ENCODE results near the gene TMEM18. TPM values are rescaled to one million over a fixed set of nuclear protein-coding genes. Genes with fewer than 3 reads are reported as not detected.

The TMEM18 gene
- total RNA-seq, 1 donor from 2014 or later = 37.1 TPM

GRCh38 chr2:696999-697627 lies 19.9 kb upstream of the TMEM18 start:
- peaks cover 11% of the 10 kb centered on the region for H3K4me1 Mint-ChIP-seq
- no peak overlapping the region for H3K27ac Mint-ChIP-seq
- DNase-seq (ENCODE audit: low spot score in 2 of 2, unreplicated experiment in 2 of 2) = no peak
- H3K9me3 Mint-ChIP-seq = peaks cover 10% of the 10 kb centered on the region
- no peak for TF ChIP-seq CTCF (IDR thresholded peaks at IDR 0.05; ENCODE audit: unreplicated experiment)
- peaks cover 2% of the 10 kb centered on the region for H3K36me3 Mint-ChIP-seq
- no peak overlapping the region for H3K4me3 Mint-ChIP-seq
- H3K27me3 Mint-ChIP-seq (ENCODE audit: low read depth) = no peaks in the 10 kb centered on the region

GRCh38 chr2:696463-696862 lies 19.3 kb upstream of the TMEM18 start:
- peaks cover 10% of the 10 kb centered on the region for H3K9me3 Mint-ChIP-seq
- H3K4me1 Mint-ChIP-seq = peaks cover 11% of the 10 kb centered on the region
- no peak overlapping the region for H3K27ac Mint-ChIP-seq
- TF ChIP-seq CTCF (IDR thresholded peaks at IDR 0.05; ENCODE audit: unreplicated experiment) = no peak
- H3K27me3 Mint-ChIP-seq (ENCODE audit: low read depth) = no peaks in the 10 kb centered on the region
- H3K4me3 Mint-ChIP-seq = no peak overlapping the region
- peaks cover 2% of the 10 kb centered on the region for H3K36me3 Mint-ChIP-seq
- no peak for DNase-seq (ENCODE audit: low spot score in 2 of 2, unreplicated experiment in 2 of 2)

GRCh38 chr2:694906-695510 lies 17.8 kb upstream of the TMEM18 start:
- TF ChIP-seq CTCF (IDR thresholded peaks at IDR 0.05; ENCODE audit: unreplicated experiment) = no peak
- no peaks in the 10 kb centered on the region for H3K27me3 Mint-ChIP-seq (ENCODE audit: low read depth)
- no peak overlapping the region for H3K27ac Mint-ChIP-seq
- H3K9me3 Mint-ChIP-seq = peaks cover 9% of the 10 kb centered on the region
- peaks cover 15% of the 10 kb centered on the region for H3K4me1 Mint-ChIP-seq
- H3K36me3 Mint-ChIP-seq = peaks cover 2% of the 10 kb centered on the region
- no peak overlapping the region for H3K4me3 Mint-ChIP-seq
- DNase-seq (ENCODE audit: low spot score in 2 of 2, unreplicated experiment in 2 of 2) = no peak

GRCh38 chr2:694174-694573 lies 17.0 kb upstream of the TMEM18 start:
- peaks cover 6% of the 10 kb centered on the region for H3K9me3 Mint-ChIP-seq
- no peak for TF ChIP-seq CTCF (IDR thresholded peaks at IDR 0.05; ENCODE audit: unreplicated experiment)
- peaks cover 2% of the 10 kb centered on the region for H3K36me3 Mint-ChIP-seq
- H3K27ac Mint-ChIP-seq = peak overlapping the region; percentile 87
- H3K4me3 Mint-ChIP-seq = no peak overlapping the region
- H3K4me1 Mint-ChIP-seq = peaks cover 15% of the 10 kb centered on the region
- DNase-seq (ENCODE audit: low spot score in 2 of 2, unreplicated experiment in 2 of 2) = no peak
- no peaks in the 10 kb centered on the region for H3K27me3 Mint-ChIP-seq (ENCODE audit: low read depth)

- no peak for DNase-seq (ENCODE audit: low spot score in 2 of 2, unreplicated experiment in 2 of 2)
- Mint-ChIP-seq H3K4me3 (no peak overlapping the region), H3K27me3 (ENCODE audit: low read depth) (no peaks in the 10 kb centered on the region), H3K27ac (peak overlapping the region; percentile 87), H3K4me1 (peaks cover 15% of the 10 kb centered on the region), H3K9me3 (peaks cover 2% of the 10 kb centered on the region), H3K36me3 (peaks cover 1% of the 10 kb centered on the region)
- no peak for TF ChIP-seq CTCF (IDR thresholded peaks at IDR 0.05; ENCODE audit: unreplicated experiment)
These were observed 16.4 kb upstream of the TMEM18 start for GRCh38 chr2:693606-694005.
